Measurements from ENCODE around the gene USP6. TPM values are rescaled to one million over a fixed set of nuclear protein-coding genes. Genes with fewer than 3 reads are reported as not detected.

The USP6 gene
- total RNA-seq, 1 experiment from 2014 or later: 0.10 TPM

GRCh38 chr17:5201011-5201410 is 85.2 kb downstream of the USP6 start:
- H2AFZ ChIP-seq (ENCODE audit: low read depth, low read length, poor library complexity, severe bottlenecking): no peak overlapping the region
- ChIA-PET RAD21 (ENCODE audit: low non-redundant PET in 1 of 2, low total read pairs in 2 of 2, uncharacterized antibody in 2 of 2, unreplicated experiment in 2 of 2) (no interaction called here), POLR2A (no interaction called here), CTCF (no interaction called here)
- H3K4me2 ChIP-seq (ENCODE audit: low read length): no peak overlapping the region
- no peaks in the 10 kb centered on the region for H3K36me3 ChIP-seq (ENCODE audit: control insufficient read depth in 1 of 2, insufficient read depth in 2 of 2, low read length in 2 of 2)
- no peaks in the 10 kb centered on the region for H4K20me1 ChIP-seq (ENCODE audit: insufficient read depth)
- H3K4me3 ChIP-seq (replicated peaks in 1 of 2; ENCODE audit: low read depth in 1 of 2, low read length in 2 of 2): no peak overlapping the region
- intact Hi-C loops (cut with micrococcal nuclease): no loop called here
- ATAC-seq (no peak), DNase-seq (ENCODE audit: low read depth, low spot score) (no peak)
- BruUV-seq (replicated peaks): no TSS peak
- H3K79me2 ChIP-seq (ENCODE audit: insufficient read depth, low read length): no peaks in the 10 kb centered on the region
- H3K27me3 ChIP-seq (ENCODE audit: insufficient read depth, low read length): no peaks in the 10 kb centered on the region
- no peaks in the 10 kb centered on the region for H3K9me2 ChIP-seq (ENCODE audit: insufficient read depth)
- H3K9me3 ChIP-seq (ENCODE audit: control insufficient read depth in 1 of 2, insufficient read depth in 1 of 2, low read depth in 1 of 2, low read length in 2 of 2): no peaks in the 10 kb centered on the region
- H3K27ac ChIP-seq (ENCODE audit: low read depth, low read length): no peak overlapping the region
- TF ChIP-seq ZNF274 (IDR thresholded peaks at IDR 0.05; ENCODE audit: low read depth, low read length): no peak
- no peak for TF ChIP-seq EGR1 (IDR thresholded peaks at IDR 0.05; ENCODE audit: low read depth)
- TF ChIP-seq JUND (IDR thresholded peaks at IDR 0.05): no peak
- no peak for TF ChIP-seq POLR2AphosphoS5 (IDR thresholded peaks at IDR 0.05; ENCODE audit: low read depth, low read length)
- no peak for TF ChIP-seq SP1 (IDR thresholded peaks at IDR 0.05; ENCODE audit: low read depth)
- TF ChIP-seq, protein P1, sequence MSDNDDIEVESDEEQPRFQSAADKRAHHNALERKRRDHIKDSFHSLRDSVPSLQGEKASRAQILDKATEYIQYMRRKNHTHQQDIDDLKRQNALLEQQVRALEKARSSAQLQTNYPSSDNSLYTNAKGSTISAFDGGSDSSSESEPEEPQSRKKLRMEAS (IDR thresholded peaks at IDR 0.05): no peak
- TF ChIP-seq REST (IDR thresholded peaks at IDR 0.05; ENCODE audit: low read depth): no peak
- TF ChIP-seq SRF (IDR thresholded peaks at IDR 0.05; ENCODE audit: low read depth): no peak
- no peak for TF ChIP-seq FOSL1 (IDR thresholded peaks at IDR 0.05; ENCODE audit: low read depth)
- no peak for TF ChIP-seq CBX3 (IDR thresholded peaks at IDR 0.05; ENCODE audit: low read depth)
- no peak for TF ChIP-seq EZH2phosphoT487 (IDR thresholded peaks at IDR 0.05; ENCODE audit: borderline replicate concordance)
- no peak for TF ChIP-seq CTCF (IDR thresholded peaks at IDR 0.05 in 2 of 3, conservative IDR thresholded peaks at IDR 0.05 in 1 of 3; ENCODE audit: borderline replicate concordance in 1 of 3, insufficient read depth in 1 of 3, low read depth in 2 of 3, low read length in 2 of 3)
- peaks cover 0 to 4% of the 10 kb centered on the region in 2 experiments; a peak in 1 of 4 replicates for H3K4me1 ChIP-seq (ENCODE audit: control insufficient read depth in 1 of 2, insufficient read depth in 2 of 2, low read length in 2 of 2)
- H3K9ac ChIP-seq (ENCODE audit: low read length): no peak overlapping the region
